GM20431 (cell line): Measurements from ENCODE around the gene TTL.
"Not testable (repeated sequence)": the region's sequence is repeated elsewhere in the genome, so short reads cannot be mapped to it uniquely, and the experiment has no call there.

Experiments
- in situ Hi-C: fragments of 300-500 bp; cut with MseI, MboI; formaldehyde crosslinking; loops from one replicate; pipeline ENCODE4 v1.15.0; 2020; ENCODE audit warnings: low sequenced_read_pairs; ENCODE audit not compliant: unreplicated experiment

Gene TTL

DNA sequence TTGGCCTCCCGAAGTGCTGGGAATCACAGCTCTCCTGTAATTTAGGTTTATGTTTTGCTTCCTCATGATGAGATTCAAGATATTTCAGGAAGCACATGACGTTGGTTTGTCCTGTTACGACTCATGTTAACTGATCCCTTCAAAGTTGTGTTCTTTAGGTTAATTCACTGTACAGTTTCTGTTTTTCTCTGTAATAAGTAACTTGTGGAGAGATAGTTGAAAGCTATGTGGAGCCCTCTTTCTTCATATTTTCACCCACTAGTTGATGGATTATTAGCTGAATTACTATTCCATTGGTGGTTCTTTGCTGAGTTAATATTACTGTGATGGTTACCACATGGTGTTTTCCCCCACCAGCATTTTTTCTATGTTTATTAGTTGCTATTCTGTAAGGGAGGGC lies 84.1 kb downstream of the TTL start:
- in situ Hi-C loops: no loop called here

GRCh38 chr2:112566508-112566907 lies 84.6 kb downstream of the TTL start:
- in situ Hi-C loops: not testable (repeated sequence)

DNA sequence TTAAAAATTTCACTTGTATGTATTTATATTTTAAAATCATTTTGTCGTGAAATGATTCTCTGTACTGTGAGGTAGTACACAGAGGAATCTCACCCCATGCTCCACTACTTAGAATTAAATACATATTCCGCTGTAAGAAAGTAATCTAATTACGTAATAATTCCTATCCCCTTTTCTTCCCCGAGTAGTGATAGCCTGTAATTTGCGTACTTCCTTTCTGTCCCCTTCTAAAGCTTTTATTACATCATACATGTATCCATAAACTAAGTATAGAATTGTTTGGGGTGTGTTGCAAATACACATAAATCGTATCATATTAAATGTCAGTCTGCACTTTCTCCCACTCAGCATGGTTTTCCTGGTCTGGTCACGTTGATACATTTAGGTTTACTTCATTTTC lies 90.0 kb downstream of the TTL start:
- in situ Hi-C loops: no loop called here

DNA sequence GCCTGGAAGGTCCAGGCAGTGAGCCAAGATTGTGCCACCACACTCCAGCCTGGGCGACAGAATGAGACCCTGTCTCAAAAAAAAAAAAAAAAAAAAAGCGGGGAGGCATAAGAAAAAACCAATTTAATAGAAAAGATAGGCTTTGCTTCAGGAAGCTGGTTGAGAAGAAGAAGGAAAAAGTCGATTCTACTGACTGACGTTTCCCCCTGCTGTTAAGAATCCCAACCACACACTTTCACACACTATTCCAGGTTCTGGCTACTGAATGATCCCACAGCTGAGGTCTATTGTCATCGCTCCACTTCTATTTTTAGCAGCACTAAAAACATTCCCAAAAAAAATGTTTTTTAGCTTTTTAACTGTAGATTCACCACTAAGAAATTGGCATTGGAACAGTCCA lies 95.8 kb downstream of the TTL start:
- in situ Hi-C loops: no loop called here

GRCh38 chr2:112579241-112579640 lies 97.3 kb downstream of the TTL start:
- in situ Hi-C loops: no loop called here

GRCh38 chr2:112580084-112580483 lies 98.1 kb downstream of the TTL start:
- in situ Hi-C loops: no loop called here

DNA sequence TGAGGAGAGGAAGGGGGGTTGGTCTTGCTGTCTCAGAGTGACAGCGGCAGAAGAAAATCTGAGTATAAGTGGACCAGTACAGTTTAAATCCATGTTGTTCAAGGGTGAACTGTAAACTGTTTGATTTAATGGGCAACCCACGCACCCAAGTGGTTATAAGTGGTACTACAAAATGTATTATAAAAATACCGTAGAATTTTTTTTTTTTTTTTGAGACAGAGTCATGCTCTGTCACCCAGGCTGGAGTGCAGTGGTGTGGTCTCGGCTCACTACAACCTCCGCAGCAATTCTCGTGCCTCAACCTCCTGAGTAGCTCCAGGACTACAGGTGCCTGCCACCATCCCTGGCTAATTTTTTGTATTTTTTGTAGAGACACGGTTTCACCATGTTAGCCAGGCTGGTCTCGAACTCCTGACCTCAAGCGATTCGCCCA lies 100.4 kb downstream of the TTL start:
- in situ Hi-C loops: no loop called here

DNA sequence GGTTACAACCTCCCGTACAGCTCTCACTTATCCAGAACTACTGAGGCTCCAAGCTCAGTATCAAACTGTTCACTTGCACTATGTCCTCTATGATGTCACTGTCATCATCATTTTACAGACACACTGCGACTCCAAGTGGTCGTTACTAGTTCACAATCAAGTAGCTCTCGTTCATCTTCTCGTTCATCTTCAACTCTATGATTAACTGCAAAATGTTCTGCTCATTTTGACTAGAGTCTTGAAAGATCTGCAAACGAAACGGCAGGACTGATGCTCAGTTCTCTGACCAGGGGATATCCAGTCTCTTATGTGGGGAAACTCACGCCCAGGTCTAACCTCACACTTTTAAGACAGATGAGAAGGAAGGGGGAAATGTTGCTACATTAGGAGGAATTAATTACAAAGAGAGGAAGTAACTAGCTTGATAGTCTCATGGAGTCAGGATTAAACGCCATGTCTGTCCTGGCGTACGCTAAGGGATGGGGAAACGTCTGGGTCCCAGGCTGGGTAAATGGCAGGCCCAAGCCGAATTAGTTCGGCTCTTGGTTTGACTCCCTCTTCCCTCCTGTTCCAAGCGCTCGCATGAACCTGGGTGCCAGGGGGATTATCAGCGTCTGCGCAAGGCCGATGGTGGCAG lies 101.7 kb downstream of the TTL start:
- in situ Hi-C loops: no loop called here

- in situ Hi-C loops: no loop called here
Observed at GRCh38 chr2:112584134-112584890, 102.4 kb downstream of the TTL start, which contains the start of gene CHCHD5. Gene CHCHD5 (plus strand): TSS chr2:112584609. CDS start chr2:112584648, 39 bp downstream.

- in situ Hi-C loops: no loop called here
Observed at GRCh38 chr2:112584891-112585250, 102.9 kb downstream of the TTL start.

DNA sequence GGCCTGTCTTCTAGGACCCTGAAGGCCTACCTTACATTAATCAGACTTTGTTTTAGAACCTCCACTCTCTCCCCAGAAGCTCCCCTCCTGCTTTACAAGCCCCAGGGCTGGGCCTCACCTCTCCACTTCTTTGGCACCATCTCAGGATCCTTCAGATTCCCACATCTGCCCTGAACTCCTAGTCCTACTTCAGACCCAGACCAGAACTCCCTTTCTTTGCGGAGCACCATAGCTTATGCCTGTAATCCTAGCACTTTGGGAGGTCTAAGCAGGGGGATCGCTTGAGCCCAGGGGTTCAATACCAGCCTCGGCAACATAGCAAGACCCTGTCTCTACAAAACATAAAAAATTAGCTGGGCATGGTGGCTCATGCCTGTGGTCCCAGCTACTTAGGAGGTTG lies 103.4 kb downstream of the TTL start:
- in situ Hi-C loops: no loop called here

DNA sequence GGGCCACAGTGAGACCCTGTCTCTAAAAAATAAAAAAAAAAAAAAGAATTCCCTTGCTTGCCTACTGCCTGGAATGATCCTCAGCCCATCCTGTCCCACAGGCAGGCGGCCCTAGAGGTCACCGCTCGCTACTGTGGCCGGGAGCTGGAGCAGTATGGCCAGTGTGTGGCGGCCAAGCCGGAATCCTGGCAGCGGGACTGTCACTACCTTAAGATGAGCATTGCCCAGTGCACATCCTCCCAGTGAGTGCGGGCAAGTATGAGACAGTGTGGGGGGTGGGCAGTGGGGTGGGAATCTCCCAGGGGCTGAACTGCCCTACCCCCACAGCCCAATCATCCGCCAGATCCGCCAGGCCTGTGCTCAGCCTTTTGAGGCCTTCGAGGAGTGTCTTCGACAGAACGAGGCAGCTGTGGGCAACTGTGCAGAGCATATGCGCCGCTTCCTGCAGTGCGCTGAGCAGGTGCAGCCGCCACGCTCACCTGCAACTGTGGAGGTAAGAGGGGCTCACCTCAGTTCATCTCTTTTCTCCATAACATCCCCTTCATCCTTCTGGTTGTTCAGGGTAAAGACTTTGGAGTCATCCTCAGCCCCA lies 104.0 kb downstream of the TTL start:
- in situ Hi-C loops: no loop called here

DNA sequence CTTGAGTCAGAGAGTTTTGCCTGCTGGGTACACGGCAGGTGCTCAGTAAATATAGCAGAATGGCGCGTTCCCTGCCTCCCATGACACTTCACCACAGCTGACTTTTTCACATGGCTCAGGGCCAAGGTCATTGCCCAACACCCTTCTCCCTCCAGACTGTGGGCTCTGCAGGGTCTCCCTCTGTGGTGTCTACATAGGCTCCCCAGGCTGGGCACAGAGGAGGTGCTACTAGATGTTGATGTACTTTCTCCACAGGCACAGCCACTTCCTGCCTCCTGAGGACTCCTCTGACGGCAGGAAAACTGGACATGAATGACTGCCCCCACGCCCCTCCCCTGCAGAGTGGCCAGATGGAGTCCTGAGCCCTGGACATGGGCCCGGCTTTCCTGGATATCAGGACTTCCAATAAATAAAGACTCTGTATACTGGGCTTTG lies 106.7 kb downstream of the TTL start:
- in situ Hi-C loops: no loop called here
